ENCODE data around the gene SLC12A5.

- TF ChIP-seq POLR2AphosphoS5 (IDR thresholded peaks at IDR 0.05) = no peak
- no peak for TF ChIP-seq POLR2A (IDR thresholded peaks at IDR 0.05)
- TF ChIP-seq CTCF (IDR thresholded peaks at IDR 0.05) = no peak
Observed at GRCh38 chr20:46073024-46073423, 44.0 kb downstream of the SLC12A5 start.

All from stomach (tissue), 4 donors.